Upper lobe of right lung (tissue), 1 donor: ENCODE results near the gene CST3. TPM values are rescaled to one million over a fixed set of nuclear protein-coding genes. Genes with fewer than 3 reads are reported as not detected.
A peak's percentile ranks its signal among the peaks of the same experiment; 100 is the strongest.

Source experiments
- ATAC-seq: fragments of 200-7000 bp; cut with Tn5 transposase; one replicate; pipeline ENCODE4 v1.9.1; 2020; ENCODE audit warnings: mild to moderate bottlenecking, moderate library complexity
- DNase-seq: peaks from one replicate; pipeline ENCODE4 v3.0.0-alpha.2; 2020
- H3K27ac ChIP-seq: fragments of 200-600 bp; one replicate; pipeline ENCODE4 v1.8.0; 2022
- H3K27me3 ChIP-seq: fragments of 200-600 bp; one replicate; pipeline ENCODE4 v1.8.0; 2022; ENCODE audit warnings: mild to moderate bottlenecking
- H3K36me3 ChIP-seq: fragments of 200-600 bp; one replicate; pipeline ENCODE4 v1.8.0; 2022
- H3K4me1 ChIP-seq: fragments of 200-600 bp; one replicate; pipeline ENCODE4 v1.8.0; 2022
- H3K4me3 ChIP-seq: fragments of 200-600 bp; one replicate; pipeline ENCODE4 v1.8.0; 2022; ENCODE audit warnings: mild to moderate bottlenecking
- H3K9me3 ChIP-seq: fragments of 200-600 bp; one replicate; pipeline ENCODE4 v1.8.0; 2022
- intact Hi-C: fragments of 100-400 bp; cut with DNase I; formaldehyde crosslinking; loops from one replicate; pipeline ENCODE4 v1.11.0; 2022
- total RNA-seq: library from RNA; stranded (reverse); fragmentation: NEBNext Ultra II Directional; extraction: Animal tissue kit (Norgen Biotek cat#: 25700); gene quantifications from one replicate; pipeline ENCODE4 v1.2.1, GENCODE V29; 2021
- TF ChIP-seq, protein P1 (sequence below): fragments of 200-600 bp; IDR thresholded peaks from one replicate; pipeline ENCODE4 v1.8.0; 2022; ENCODE audit warnings: antibody characterized with exemption
- donor health status: DM: no; HTN: yes; CAD: no; lungs with severe emphysema.

The CST3 gene
- total RNA-seq, 1 donor from 2014 or later, result 666 TPM

DNA sequence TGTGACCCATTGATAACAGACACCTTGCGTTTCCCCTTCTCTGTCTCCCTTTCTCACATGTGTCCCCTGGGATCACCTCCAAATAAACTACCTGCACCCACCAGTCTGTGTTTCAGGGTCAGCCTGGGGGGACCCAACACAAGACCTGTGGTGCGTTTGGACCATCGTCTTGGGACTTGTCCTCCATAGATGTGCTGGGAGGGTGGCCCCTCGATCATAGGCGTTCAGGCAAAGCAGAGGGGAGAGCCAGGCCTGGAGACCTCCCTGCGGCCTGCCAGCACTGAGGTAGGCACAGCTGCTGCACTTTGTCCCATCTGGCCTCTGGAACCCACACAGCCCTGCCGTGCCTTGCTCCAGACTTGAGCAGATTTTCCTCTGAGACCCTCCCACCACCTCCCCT, 50.1 kb downstream of the CST3 start:
- H3K27ac ChIP-seq, result no peak overlapping the region
- no peak for ATAC-seq
- no peaks in the 10 kb centered on the region for H3K36me3 ChIP-seq
- H3K4me1 ChIP-seq, result no peaks in the 10 kb centered on the region
- no peak for DNase-seq
- H3K4me3 ChIP-seq, result no peak overlapping the region
- intact Hi-C loops, result no loop called here
- H3K9me3 ChIP-seq, result no peaks in the 10 kb centered on the region
- peaks cover 9% of the 10 kb centered on the region for H3K27me3 ChIP-seq
- TF ChIP-seq, protein P1, sequence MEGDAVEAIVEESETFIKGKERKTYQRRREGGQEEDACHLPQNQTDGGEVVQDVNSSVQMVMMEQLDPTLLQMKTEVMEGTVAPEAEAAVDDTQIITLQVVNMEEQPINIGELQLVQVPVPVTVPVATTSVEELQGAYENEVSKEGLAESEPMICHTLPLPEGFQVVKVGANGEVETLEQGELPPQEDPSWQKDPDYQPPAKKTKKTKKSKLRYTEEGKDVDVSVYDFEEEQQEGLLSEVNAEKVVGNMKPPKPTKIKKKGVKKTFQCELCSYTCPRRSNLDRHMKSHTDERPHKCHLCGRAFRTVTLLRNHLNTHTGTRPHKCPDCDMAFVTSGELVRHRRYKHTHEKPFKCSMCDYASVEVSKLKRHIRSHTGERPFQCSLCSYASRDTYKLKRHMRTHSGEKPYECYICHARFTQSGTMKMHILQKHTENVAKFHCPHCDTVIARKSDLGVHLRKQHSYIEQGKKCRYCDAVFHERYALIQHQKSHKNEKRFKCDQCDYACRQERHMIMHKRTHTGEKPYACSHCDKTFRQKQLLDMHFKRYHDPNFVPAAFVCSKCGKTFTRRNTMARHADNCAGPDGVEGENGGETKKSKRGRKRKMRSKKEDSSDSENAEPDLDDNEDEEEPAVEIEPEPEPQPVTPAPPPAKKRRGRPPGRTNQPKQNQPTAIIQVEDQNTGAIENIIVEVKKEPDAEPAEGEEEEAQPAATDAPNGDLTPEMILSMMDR, result no peak

DNA sequence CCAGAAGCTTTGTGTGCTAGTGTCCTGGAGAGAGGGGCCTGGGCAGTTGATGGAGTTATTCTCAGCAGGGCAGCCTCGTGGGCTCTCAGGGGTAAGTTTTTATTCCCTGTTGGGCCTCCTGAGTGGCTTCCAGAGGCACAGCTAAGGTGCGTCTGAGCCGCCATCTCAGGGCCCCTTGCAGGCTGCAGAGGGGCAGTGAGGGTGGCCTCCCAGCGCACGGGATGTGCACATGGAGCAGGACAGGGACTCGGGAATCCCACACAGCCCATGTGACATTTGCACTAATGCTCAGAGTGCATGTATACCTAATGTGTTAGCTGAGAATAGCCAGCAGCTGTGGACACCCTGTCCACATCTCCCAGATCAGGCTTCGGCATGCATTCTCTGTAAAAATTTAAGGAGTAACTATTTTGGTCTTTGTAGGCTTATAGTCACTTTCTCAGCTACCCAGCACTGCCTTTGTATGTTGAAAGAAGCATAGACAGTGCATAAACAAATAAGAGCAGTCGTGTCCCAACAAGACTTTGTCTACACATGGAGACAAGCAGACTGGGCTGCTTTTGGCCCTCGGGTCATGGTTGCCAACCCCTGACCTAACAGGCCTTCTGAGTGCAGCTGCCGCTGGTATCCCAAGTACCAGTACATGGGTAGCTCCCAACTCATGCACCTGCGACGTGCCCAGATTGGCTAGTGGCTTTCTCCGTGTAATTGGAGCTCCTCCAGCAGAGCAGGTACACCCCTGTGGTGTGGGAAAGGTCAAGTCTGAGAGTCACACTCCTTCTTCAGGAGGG, 50.8 kb downstream of the CST3 start:
- ATAC-seq, result no peak

DNA sequence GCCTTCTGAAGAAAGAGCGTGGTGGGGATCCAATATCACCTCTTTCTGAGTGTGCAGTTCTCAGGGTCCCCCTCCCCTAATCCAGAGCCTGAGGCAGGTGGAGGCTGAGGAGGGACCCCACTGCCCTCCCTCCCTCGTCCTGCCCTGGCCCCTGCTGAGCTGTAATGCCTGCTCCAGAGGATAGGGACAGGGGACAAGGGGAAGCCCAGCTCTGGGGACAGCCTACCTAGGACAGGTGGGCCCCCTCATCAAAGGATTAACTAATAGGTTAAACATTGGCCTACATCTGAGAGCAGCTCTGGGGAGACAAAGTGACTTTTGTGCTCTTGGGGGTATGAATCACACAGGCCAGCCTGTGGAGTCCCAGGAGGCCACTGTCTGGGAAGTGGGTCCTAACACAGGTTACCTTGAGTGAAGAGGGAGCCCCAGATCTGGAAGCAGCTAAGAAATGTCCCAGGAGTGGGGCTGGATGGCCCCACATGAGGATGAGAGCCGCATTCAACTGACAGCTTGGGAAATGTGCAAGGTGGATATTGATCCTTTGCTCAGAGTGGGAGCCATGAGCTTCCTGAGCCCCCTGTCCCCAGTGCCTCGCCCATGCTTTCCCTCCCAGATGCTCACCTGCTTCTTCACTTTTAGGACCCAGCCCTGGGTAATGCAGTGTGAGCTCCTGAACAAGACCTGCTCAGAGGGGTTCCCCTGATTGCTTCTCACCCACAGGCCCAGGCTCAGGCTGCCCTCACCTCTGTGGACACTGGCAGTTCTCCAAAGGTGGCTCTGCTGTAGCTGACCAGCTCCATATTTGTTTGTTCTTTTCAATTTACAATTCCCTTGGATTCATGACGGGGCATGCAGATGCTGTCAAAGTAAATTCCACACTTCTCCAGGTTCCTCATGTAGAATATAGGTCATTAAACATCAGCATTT, 51.7 kb downstream of the CST3 start:
- ATAC-seq (peak; percentile 33), DNase-seq (no peak)
- Histone ChIP-seq H3K27ac (no peak overlapping the region), H3K4me3 (no peak overlapping the region), H3K4me1 (no peaks in the 10 kb centered on the region), H3K9me3 (no peaks in the 10 kb centered on the region), H3K27me3 (peaks cover 16% of the 10 kb centered on the region), H3K36me3 (no peaks in the 10 kb centered on the region)
- intact Hi-C loops, result no loop called here
- TF ChIP-seq, protein P1, result no peak

More for the DNA sequence above, 50.8 kb downstream of the CST3 start:
- DNase-seq, result no peak
- H3K27ac ChIP-seq, result no peak overlapping the region
- H3K4me1 ChIP-seq, result no peaks in the 10 kb centered on the region
- H3K27me3 ChIP-seq, result peaks cover 16% of the 10 kb centered on the region
- H3K4me3 ChIP-seq, result no peak overlapping the region
- TF ChIP-seq, protein P1, result no peak
- H3K36me3 ChIP-seq, result no peaks in the 10 kb centered on the region
- no peaks in the 10 kb centered on the region for H3K9me3 ChIP-seq
- intact Hi-C loops, result no loop called here

DNA sequence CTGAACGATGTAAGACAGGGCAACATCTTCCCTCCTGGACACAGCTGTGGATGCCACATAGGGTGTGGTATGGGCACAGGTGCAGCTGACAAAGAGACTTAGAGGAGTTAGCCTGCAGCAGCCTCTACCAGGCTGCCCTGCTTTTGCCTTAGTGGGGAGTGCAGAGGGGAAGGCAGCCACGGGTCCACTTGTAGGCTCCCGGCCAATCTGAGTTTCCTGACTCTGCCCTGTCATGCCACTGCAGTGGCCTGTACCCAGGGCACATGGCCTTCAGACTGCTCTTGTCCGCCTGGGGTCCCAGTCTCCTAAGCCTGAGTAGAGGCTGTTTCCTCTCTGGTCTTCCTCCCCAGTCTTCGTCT, 52.3 kb downstream of the CST3 start:
- TF ChIP-seq, protein P1, result no peak
- no peak overlapping the region for H3K27ac ChIP-seq

DNA sequence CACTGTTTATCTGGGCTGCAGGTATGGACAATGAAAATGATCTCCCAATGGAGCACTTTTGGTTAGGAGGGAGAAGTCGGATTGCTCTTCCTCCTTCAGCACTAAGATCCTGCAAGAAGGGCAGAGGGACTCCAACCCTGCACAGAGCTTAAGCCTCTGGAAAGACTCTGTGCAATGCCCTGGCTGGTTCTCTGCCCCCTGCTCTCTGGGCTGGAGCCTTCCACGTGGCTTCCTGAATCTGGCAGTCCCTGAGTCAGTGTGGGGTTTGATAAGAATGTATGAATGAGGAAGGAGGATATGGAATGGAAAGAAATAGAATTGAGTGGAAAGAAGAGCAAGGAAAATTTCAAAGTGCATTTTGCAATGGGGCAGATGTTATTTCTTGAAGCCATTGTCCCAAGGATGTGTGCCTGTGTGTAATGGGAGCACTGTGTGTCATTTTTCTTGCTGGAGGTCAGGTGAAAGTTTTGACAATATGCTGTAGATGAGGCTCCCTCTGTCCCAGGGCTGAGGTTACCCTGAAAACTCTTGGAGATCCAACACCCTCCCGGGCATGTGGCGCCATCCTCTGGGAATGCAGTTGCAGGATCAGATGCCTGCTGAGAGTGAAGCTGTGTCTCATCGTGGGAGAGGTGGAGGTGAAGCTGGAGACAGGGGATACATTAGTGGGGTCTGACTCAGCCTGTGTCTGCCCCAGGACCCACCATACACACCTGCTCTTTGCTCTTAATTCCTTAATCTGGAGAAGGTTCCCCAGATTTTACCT, 53.1 kb downstream of the CST3 start:
- intact Hi-C loops, result no loop called here
- no peak for DNase-seq
- H3K36me3 ChIP-seq, result no peaks in the 10 kb centered on the region
- H3K9me3 ChIP-seq, result no peaks in the 10 kb centered on the region
- TF ChIP-seq, protein P1, result no peak
- ATAC-seq, result no peak
- H3K27ac ChIP-seq, result no peak overlapping the region
- no peaks in the 10 kb centered on the region for H3K4me1 ChIP-seq
- peaks cover 16% of the 10 kb centered on the region for H3K27me3 ChIP-seq
- H3K4me3 ChIP-seq, result no peak overlapping the region

More for the DNA sequence above, 52.3 kb downstream of the CST3 start:
- intact Hi-C loops, result no loop called here
- no peak overlapping the region for H3K4me3 ChIP-seq
- ATAC-seq (peak; percentile 17), DNase-seq (no peak)
- H3K4me1 ChIP-seq, result no peaks in the 10 kb centered on the region
- peaks cover 16% of the 10 kb centered on the region for H3K27me3 ChIP-seq
- no peaks in the 10 kb centered on the region for H3K9me3 ChIP-seq
- no peaks in the 10 kb centered on the region for H3K36me3 ChIP-seq
